GM12874 (cell line): ENCODE measurements around the gene SCPEP1.

Source experiments
- CTCF ChIP-seq: IDR thresholded peaks from 2 replicates; pipeline ENCODE4 v1.5.1; 2011; ENCODE audit warnings: low read depth, mild to moderate bottlenecking, control low read depth, low read length, moderate library complexity; ENCODE audit not compliant: insufficient read depth

Gene SCPEP1

GRCh38 chr17:57010487-57010886 is 32.6 kb downstream of the SCPEP1 start:
- TF ChIP-seq CTCF = no peak

- no peak for TF ChIP-seq CTCF
Observed at GRCh38 chr17:57011491-57012015, 33.6 kb downstream of the SCPEP1 start.

- no peak for TF ChIP-seq CTCF
Observed at GRCh38 chr17:57016071-57016763, 38.3 kb downstream of the SCPEP1 start.

GRCh38 chr17:57016764-57017116 is 38.8 kb downstream of the SCPEP1 start:
- TF ChIP-seq CTCF = no peak

GRCh38 chr17:57017625-57018024 is 39.7 kb downstream of the SCPEP1 start:
- no peak for TF ChIP-seq CTCF

GRCh38 chr17:57020208-57020607 is 42.3 kb downstream of the SCPEP1 start:
- no peak for TF ChIP-seq CTCF

- TF ChIP-seq CTCF = no peak
Observed at GRCh38 chr17:57021226-57021940, 43.5 kb downstream of the SCPEP1 start.
